ENCODE measurements around the gene DDX56.
"Not testable (repeated sequence)": the region's sequence is repeated elsewhere in the genome, so short reads cannot be mapped to it uniquely, and the experiment has no call there.

DDX56 gene

GRCh38 chr7:44597181-44597580, 23.5 kb upstream of the DDX56 start:
- DNase-seq (ENCODE audit: extremely low spot score, insufficient read length, low read depth); FAIRE-seq: not testable (repeated sequence)

DNA sequence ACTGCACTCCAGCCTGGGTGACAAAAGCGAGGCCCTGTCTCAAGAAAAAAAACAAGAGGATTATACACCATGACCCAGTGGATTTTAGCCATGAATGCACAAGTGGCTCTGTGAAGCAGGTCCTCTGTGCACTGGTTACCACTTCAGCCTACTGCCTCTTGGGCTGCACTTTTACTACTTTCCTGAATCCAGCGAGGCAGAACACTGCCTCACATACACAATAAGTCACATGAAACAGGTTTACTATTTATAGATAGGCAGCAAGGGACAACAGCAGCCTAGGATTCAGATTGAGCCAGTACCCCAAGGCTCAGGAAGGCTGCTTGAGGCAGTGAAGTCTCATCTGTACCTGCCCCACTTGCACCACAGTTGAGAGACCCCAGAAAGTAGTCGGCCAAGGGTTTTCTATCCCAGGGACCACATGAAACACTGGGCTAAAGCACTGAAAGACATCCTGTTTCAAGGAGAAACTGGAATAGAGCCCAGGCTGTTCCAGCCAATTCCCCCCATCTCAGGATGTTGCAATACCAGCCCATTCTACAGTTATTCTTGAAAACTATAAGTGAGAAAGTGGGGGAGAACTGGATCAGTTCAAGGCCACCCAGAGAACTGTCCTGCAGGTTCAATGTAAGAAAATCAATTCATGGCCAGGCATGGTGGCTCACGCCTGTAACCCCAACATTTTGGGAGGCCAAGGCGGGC, 22.4 kb upstream of the DDX56 start:
- no peak for FAIRE-seq
- no peak for DNase-seq (ENCODE audit: extremely low spot score, insufficient read length, low read depth)

DNA sequence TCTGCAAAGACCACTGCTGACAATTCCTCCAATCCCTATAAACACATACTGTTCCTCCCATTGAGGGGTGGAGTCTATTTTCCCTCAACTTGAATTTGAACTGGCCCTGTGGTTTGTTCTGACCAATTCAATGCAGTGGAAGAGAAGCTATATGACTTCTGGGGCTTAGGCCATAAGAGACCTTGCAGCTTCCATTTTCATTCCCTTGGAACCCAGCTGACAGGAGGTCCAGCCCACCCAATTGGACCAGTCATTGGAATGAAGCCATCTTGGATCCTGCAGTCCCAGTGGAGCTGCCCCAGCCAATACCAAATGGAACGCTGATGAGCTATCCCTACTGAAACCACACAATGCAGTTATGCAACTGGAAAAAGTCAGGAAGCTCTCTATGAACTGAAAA, 17.2 kb upstream of the DDX56 start:
- FAIRE-seq (no peak), DNase-seq (ENCODE audit: extremely low spot score, insufficient read length, low read depth) (no peak)

DNA sequence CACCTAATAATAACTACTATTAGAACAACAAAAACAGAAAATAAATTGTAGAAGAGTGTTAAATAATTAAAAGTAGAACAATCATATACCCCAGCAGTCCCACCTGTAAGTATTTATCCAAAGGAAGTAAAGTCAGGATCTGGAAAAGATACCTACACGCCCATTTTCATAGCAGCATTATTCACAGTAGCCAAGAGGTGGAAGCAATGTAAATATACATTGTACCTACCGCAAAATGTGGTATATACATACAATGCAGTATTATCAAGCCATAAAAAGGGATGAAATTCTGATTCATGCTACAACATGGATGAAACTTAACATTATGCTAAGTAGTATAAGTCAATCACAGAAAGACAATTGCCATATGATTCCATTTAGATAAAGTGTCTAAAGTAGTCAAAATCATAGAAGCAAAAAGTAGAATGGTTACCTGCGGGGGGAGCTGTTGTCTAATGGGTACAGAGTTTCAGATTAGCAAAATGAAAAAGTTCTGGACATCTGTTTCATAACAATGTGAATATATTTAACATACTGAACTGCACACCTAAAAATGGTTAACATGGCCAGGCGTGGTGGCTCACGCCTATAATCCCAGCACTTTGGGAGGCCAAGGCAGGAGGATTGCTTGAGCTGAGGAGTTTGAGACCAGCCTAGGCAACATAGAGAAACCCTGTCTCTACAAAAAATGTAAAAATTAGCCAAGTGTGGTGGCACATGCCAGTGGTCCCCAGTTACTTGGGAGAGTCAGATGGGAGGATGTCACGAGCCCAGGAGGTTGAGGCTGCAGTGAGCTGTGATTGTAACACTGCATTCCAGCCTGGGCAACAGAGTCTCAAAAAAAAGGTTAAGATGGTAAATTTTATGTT, 14.4 kb upstream of the DDX56 start:
- DNase-seq (ENCODE audit: extremely low spot score, insufficient read length, low read depth): no peak
- FAIRE-seq: peak; percentile 80

DNA sequence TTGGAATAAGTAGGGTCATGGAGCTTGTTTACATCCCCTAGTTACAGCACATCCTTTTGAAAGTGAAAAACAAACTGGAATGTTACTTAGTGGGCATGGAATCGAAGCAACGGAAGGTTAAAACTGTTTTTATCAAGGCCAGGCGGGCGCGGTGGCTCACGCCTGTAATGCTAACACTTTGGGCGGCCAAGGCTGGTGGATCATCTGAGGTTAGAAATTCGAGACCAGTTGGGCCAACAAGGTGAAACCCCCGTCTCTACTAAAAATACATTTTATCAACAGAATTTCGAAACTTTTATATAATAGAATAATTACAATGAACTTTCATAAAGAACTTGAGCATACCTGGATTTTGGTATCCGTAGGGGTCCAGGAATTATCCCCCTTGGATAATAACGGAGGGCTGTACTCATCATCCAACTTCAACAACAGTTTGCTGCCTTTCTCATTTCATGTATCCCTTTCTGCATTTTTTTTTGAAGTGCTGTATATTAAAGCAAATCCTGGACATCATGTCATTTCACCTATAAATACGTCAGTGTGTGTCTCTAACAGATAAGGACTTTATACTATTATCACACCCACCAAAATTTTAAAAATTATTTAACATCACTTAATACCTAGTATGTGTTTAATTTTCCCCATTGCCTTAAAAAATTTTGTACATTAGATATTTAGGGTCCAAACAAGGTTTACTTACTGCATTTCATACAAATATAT, 9.6 kb upstream of the DDX56 start:
- DNase-seq (ENCODE audit: extremely low spot score, insufficient read length, low read depth) (no peak), FAIRE-seq (no peak)

DNA sequence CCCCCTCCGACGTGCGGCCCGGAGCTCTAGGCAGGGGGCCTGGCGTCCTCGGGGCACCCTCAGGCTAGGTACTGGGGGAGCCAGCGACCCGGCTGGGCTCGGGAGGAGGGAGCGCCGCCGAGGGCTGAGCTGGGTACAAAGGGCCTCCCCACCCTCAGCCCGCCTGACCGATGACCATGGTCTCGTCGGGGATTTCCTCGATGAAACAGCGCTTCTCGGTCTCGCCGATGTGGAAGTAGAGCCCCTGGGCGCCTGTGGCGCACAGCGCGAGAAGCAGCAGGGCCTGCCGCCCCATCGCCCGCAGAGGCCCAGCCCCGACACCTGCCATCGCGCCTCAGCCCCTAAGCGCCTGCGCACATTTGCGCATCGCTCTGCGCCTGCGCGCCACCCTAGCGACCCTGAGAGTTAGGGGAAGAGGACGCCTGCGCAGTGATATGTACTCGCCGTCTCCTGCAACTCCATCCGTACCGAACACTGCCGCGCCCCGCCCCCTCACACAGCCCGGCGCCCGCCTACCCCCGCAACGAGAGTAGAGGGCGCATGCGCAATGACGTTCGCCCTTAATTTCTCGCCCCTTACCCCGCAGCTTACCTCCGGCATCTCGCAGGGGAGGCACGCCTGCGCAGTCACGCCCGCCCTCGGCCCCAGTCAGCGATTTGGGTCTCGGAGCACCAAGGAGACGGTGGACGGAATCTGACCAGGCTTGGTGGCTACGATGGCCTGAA, 8.3 kb upstream of the DDX56 start, which contains the start of gene TMED4:
TSS of gene TMED4 (minus strand) at position 353 of the 725 bp plus-strand sequence. CDS start at position 328, 25 bp downstream.
- peak; percentile 98 for FAIRE-seq
- DNase-seq (ENCODE audit: extremely low spot score, insufficient read length, low read depth): peak; percentile 99

DNA sequence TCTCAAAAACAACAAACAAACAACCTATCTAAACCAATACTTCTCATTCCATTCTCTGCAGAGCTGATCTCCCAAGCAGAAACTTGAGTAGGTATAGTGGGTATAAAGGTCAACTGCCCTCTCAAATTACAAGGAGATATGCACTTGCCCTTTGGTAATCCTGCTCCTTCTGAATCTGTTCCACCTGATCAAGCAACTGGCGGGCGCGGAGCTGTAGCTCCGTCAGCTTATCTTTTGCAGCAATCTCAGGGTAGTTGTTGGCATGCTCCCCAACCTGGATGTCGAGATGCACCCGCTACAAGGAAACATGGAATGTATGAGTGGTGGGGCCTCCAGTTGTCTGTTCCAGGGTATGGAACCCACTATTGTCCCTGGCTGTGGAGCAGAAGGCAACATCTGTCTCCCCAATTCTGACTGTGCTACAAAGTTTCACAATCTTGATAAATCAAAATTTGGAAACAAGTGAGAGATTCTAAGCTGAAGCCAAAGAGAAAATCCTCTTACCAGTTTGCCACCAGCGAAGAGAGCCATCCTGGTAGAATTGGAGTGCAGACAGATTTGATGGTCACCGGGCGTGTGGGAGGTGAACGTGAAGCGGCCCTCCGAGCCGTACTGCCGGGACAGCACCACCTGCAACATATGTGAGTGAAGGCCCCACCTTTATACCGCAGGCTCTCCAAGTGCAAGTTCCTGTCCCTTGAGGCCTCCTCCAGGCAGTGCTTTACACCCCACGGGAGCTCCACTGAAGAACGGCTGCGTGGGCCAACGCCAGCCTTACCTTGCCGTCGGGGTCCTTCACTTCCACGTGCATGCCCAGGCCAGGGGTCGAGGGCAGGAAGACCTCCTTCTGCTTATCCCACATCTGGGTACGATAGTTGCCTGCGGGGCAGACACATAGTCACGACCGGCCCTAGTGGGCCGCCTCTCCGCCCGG, 7.5 kb upstream of the DDX56 start:
- DNase-seq (ENCODE audit: extremely low spot score, insufficient read length, low read depth) (no peak), FAIRE-seq (peak; percentile 70)

DNA sequence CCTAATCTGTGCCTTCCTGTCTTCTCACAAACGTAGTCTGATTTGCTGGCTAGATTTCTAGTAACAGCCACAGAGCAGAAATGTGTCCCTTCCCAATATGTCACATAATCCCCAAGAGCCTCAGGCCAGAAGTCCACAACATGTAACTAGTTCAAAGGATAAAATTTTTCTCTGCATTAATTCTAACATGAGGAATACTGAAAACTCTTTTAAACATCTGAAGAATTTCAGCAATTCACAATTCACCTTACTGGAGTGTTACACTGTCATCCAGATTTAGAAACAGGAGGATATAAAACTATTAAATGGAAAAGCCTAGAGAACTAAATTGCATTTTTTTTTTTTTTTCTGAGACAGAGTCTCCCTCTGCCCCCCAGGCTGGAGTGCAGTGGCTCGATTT, 2.5 kb upstream of the DDX56 start:
- DNase-seq (ENCODE audit: extremely low spot score, insufficient read length, low read depth) (no peak), FAIRE-seq (no peak)

- FAIRE-seq (no peak), DNase-seq (ENCODE audit: extremely low spot score, insufficient read length, low read depth) (no peak)
Observed at GRCh38 chr7:44575054-44575453, 1.3 kb upstream of the DDX56 start.

DNA sequence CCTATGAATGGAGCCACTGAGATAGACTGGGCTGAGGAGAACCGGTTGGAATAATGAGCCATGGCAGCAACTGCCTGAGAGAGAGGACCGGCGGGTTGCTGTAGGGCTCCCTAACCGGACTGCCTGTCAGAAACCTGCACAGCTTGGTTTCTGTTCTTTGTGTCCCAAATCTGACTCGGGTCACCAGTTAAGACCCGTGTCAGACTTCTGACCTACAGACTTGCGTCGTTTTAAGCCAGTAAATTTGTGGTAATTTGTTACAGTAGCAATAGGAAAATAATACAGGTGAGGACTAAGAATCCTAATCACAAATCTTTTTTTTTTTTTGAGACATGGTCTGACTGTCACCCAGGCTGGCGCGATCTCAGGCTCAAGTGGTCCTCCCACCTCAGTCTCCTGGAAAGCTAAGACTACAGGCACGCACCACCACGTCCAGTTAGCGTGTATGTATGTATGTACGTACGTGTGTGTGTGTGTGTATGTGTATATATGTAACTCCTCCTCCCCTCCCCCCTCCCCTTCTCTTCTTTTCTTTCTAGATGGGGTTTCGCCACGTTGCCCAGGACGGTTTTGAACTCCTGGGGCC, 672 bp upstream of the DDX56 start:
- no peak for FAIRE-seq

GRCh38 chr7:44572771-44573170, 937 bp downstream of the DDX56 start:
- DNase-seq (ENCODE audit: extremely low spot score, insufficient read length, low read depth) (no peak), FAIRE-seq (no peak)

More for the DNA sequence above, 672 bp upstream of the DDX56 start:
- no peak for DNase-seq (ENCODE audit: extremely low spot score, insufficient read length, low read depth)

GRCh38 chr7:44569959-44570358, 3.7 kb downstream of the DDX56 start:
- no peak for FAIRE-seq
- no peak for DNase-seq (ENCODE audit: extremely low spot score, insufficient read length, low read depth)

GRCh38 chr7:44568771-44569560, 4.7 kb downstream of the DDX56 start:
- no peak for DNase-seq (ENCODE audit: extremely low spot score, insufficient read length, low read depth)
- no peak for FAIRE-seq

DNA sequence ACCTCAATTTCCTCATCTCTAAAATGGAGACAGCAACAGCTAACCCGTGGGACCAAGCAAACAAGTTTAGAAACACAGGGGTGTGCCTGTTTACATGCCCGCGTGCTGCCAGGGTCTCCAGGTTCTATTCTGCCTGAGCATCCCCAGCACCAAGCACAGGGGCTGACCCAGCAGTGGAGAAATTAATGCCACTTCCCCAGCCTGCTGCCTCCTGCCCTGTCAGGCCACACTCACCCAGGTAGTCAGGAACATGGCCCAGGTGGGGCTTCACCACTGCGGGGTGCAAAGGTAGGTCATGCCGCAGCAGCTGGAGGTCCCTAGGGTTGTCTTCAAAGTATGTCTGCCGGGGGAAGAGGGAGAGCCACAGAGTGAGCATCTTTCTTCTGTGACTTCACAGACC, 5.8 kb downstream of the DDX56 start:
- no peak for FAIRE-seq

GRCh38 chr7:44566680-44567079, 7.0 kb downstream of the DDX56 start:
- DNase-seq (ENCODE audit: extremely low spot score, insufficient read length, low read depth) (no peak), FAIRE-seq (no peak)

More for the DNA sequence above, 5.8 kb downstream of the DDX56 start:
- DNase-seq (ENCODE audit: extremely low spot score, insufficient read length, low read depth): no peak

DNA sequence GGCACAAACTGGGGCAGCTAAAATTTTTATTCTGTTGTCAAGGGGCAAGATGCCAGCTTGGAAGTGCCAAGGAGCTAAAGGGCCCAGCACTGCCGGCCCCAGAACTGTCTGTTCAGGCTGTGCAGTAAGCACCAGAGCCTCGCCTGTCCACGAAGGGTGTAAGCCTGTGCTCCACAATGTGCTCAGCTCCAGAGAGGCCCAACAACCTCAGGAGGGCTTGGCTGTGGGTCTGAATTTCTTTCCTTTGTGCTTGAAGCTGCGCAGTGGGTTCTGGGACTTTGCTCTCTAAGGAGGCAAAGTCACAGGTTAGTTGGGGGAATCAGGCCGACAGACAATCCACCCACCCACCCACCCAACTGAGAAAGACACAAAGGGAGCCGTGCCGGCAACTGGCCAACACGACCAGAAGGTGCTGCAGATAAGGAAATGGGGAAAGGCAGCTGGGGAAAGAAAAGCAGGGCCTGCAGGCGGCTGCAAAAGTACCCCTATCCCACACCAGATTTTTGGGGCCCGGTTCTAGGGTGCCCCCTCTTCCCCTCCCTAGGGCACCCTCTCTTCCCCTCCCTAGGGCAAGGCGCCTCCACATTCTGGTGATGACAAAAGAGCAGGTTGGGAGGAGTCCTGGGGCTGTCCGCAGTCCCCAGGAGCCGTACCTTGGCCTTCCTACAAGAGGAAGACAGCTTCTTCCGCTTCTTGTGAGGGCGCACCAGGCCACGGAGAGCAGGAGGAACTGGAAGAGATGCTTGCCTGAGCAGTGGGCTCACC, 7.7 kb downstream of the DDX56 start:
- DNase-seq (ENCODE audit: extremely low spot score, insufficient read length, low read depth): no peak
- FAIRE-seq: no peak
